Umbilical cord (tissue), 2 donors: Measurements from ENCODE around the gene CCNI2. TPM values are rescaled to one million over a fixed set of nuclear protein-coding genes. Genes with fewer than 3 reads are reported as not detected.
"Not testable (repeated sequence)": the region's sequence is repeated elsewhere in the genome, so short reads cannot be mapped to it uniquely, and the experiment has no call there.

Experiments used
- DNase-seq: peaks from one replicate; pipeline ENCODE4 v3.0.0-alpha.2; 2015; ENCODE audit warnings: low spot score
- total RNA-seq: library from RNA; depleted of rRNA; stranded (reverse); fragments of >200 nt; gene quantifications from one replicate; pipeline ENCODE4 v1.2.3, GENCODE V29; 2014; ENCODE audit warnings: low replicate concordance; ENCODE audit not compliant: insufficient read depth

Gene CCNI2
- total RNA-seq, 1 donor from 2014 or later: 0.72 TPM

GRCh38 chr5:132780577-132780976 lies 33.4 kb downstream of the CCNI2 start:
- DNase-seq: no peak

- no peak for DNase-seq
Measured at GRCh38 chr5:132781029-132781428, 33.8 kb downstream of the CCNI2 start.

GRCh38 chr5:132782101-132782500 lies 34.9 kb downstream of the CCNI2 start:
- DNase-seq: no peak

- DNase-seq: no peak
Measured at GRCh38 chr5:132785365-132785764, 38.1 kb downstream of the CCNI2 start.

- no peak for DNase-seq
Measured at GRCh38 chr5:132785864-132786263, 38.6 kb downstream of the CCNI2 start.

GRCh38 chr5:132787076-132787475 lies 39.9 kb downstream of the CCNI2 start:
- no peak for DNase-seq

- no peak for DNase-seq
Measured at GRCh38 chr5:132788508-132788907, 41.3 kb downstream of the CCNI2 start.

GRCh38 chr5:132788990-132789886 lies 42.0 kb downstream of the CCNI2 start:
- no peak for DNase-seq

- DNase-seq: no peak
Measured at GRCh38 chr5:132790201-132790865, 43.1 kb downstream of the CCNI2 start.

- no peak for DNase-seq
Measured at GRCh38 chr5:132791026-132791425, 43.8 kb downstream of the CCNI2 start.

- peak; percentile 67 for DNase-seq
Measured at GRCh38 chr5:132797651-132798050, 50.4 kb downstream of the CCNI2 start.

- no peak for DNase-seq
Measured at GRCh38 chr5:132799392-132799791, 52.2 kb downstream of the CCNI2 start.

- DNase-seq: no peak
Measured at GRCh38 chr5:132800545-132800944, 53.3 kb downstream of the CCNI2 start.

- DNase-seq: no peak
Measured at GRCh38 chr5:132802044-132802684, 54.9 kb downstream of the CCNI2 start.

GRCh38 chr5:132802685-132803066 lies 55.5 kb downstream of the CCNI2 start:
- DNase-seq: not testable (repeated sequence)

Other genes starting within 250 kb of the CCNI2 start
- 7.7 TPM for gene IL5, start 203.9 kb upstream of the CCNI2 start, total RNA-seq
- gene RAD50, start 190.4 kb upstream of the CCNI2 start, total RNA-seq: 35.9 TPM
- not detected for gene IL13, start 89.3 kb upstream of the CCNI2 start, total RNA-seq
- gene IL4, start 73.4 kb upstream of the CCNI2 start, total RNA-seq: not detected
- 7.2 TPM for gene KIF3A, start 9.9 kb upstream of the CCNI2 start, total RNA-seq
- 41.2 TPM for gene SEPTIN8, start 29.8 kb downstream of the CCNI2 start, total RNA-seq
- gene SOWAHA, start 65.9 kb downstream of the CCNI2 start, total RNA-seq: 4.6 TPM
- gene SHROOM1, start 83.2 kb downstream of the CCNI2 start, total RNA-seq: 4.3 TPM
- 1.9 TPM for gene GDF9, start 119.0 kb downstream of the CCNI2 start, total RNA-seq
- 101 TPM for gene UQCRQ, start 119.2 kb downstream of the CCNI2 start, total RNA-seq
- gene LEAP2, start 126.2 kb downstream of the CCNI2 start, total RNA-seq: 5.3 TPM
- 47.7 TPM for gene AFF4, start 216.2 kb downstream of the CCNI2 start, total RNA-seq